ENCODE data around the gene LRRC26. TPM values are rescaled to one million over a fixed set of nuclear protein-coding genes. Genes with fewer than 3 reads are reported as not detected.

Gene LRRC26
- total and polyA plus RNA-seq, 2 of the 13 experiments (the other 11 are each of a cell fraction or from before 2014, with no cell fraction given): not detected

GRCh38 chr9:137205126-137206069 is 35.5 kb upstream of the LRRC26 start, which contains the start of the genes NDOR1 and TMEM203 (continued):
- TF ChIP-seq NFAT5 (CRISPR knock-in tag; IDR thresholded peaks at IDR 0.05) (no peak), ZNF598 (CRISPR knock-in tag; IDR thresholded peaks at IDR 0.05; ENCODE audit: borderline replicate concordance) (0 out of 2 replicates have a peak, but pooled peaks have one; percentile 34), ATM (IDR thresholded peaks at IDR 0.05; ENCODE audit: borderline replicate concordance) (no peak), ZNF556 (CRISPR knock-in tag; IDR thresholded peaks at IDR 0.05; ENCODE audit: borderline replicate concordance) (peak; percentile 33; the same call in 1 of the 2 replicates), IRF9 (CRISPR knock-in tag; IDR thresholded peaks at IDR 0.05; ENCODE audit: borderline replicate concordance) (peak; percentile 67), ZNF326 (CRISPR knock-in tag; IDR thresholded peaks at IDR 0.05; ENCODE audit: borderline replicate concordance) (no peak), HMGXB4 (CRISPR knock-in tag; IDR thresholded peaks at IDR 0.05; ENCODE audit: borderline replicate concordance in 1 of 2, low read depth in 1 of 2) (peak; percentile 69 to 73; a peak in 3 of 4 replicates), POGK (CRISPR knock-in tag; conservative IDR thresholded peaks at IDR 0.05) (peak; percentile 83), HHEX (CRISPR knock-in tag; IDR thresholded peaks at IDR 0.05) (no peak), MXD1 (CRISPR knock-in tag; IDR thresholded peaks at IDR 0.05) (no peak), ZSCAN12 (CRISPR knock-in tag; IDR thresholded peaks at IDR 0.05) (0 out of 2 replicates have a peak, but pooled peaks have one; percentile 45), SALL2 (CRISPR knock-in tag; IDR thresholded peaks at IDR 0.05) (0 out of 2 replicates have a peak, but pooled peaks have one; percentile 78), ZFP82 (CRISPR knock-in tag; IDR thresholded peaks at IDR 0.05; ENCODE audit: borderline replicate concordance) (peak; percentile 62; the same call in 1 of the 2 replicates), HBP1 (CRISPR knock-in tag; IDR thresholded peaks at IDR 0.05; ENCODE audit: low read depth) (peak; percentile 94)

Measured in HepG2 (cell line).